Measurements from ENCODE around the gene ARL8A.

GRCh38 chr1:202158810-202159533 lies 14.4 kb upstream of the ARL8A start:
- TF ChIP-seq, protein P1, sequence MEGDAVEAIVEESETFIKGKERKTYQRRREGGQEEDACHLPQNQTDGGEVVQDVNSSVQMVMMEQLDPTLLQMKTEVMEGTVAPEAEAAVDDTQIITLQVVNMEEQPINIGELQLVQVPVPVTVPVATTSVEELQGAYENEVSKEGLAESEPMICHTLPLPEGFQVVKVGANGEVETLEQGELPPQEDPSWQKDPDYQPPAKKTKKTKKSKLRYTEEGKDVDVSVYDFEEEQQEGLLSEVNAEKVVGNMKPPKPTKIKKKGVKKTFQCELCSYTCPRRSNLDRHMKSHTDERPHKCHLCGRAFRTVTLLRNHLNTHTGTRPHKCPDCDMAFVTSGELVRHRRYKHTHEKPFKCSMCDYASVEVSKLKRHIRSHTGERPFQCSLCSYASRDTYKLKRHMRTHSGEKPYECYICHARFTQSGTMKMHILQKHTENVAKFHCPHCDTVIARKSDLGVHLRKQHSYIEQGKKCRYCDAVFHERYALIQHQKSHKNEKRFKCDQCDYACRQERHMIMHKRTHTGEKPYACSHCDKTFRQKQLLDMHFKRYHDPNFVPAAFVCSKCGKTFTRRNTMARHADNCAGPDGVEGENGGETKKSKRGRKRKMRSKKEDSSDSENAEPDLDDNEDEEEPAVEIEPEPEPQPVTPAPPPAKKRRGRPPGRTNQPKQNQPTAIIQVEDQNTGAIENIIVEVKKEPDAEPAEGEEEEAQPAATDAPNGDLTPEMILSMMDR (conservative IDR thresholded peaks at IDR 0.05), result no peak
- TF ChIP-seq ZFX (IDR thresholded peaks at IDR 0.05), result no peak
